Left lung (tissue), 10 donors: Measurements from ENCODE around the gene PNO1. TPM values are rescaled to one million over a fixed set of nuclear protein-coding genes. Genes with fewer than 3 reads are reported as not detected.
"Not testable (repeated sequence)": the region's sequence is repeated elsewhere in the genome, so short reads cannot be mapped to it uniquely, and the experiment has no call there.

Experiments
- ATAC-seq: fragments of 200-7000 bp; cut with Tn5 transposase; one replicate; pipeline ENCODE4 v1.9.1; 2020; ENCODE audit warnings: moderate library complexity
- DNase-seq, 4 donors: peaks; one replicate each; pipeline ENCODE4 v3.0.0-alpha.2; 2013 to 2020
- H3K27ac ChIP-seq, 2 donors: fragments of 200-600 bp; sonication (generic) in 1 of 2; one replicate each; pipeline versions ENCODE4 v1.5.0 to v1.8.0; 2020 to 2021
- H3K27me3 ChIP-seq, 2 donors: fragments of 200-600 bp; sonication (generic) in 1 of 2; one replicate each; pipeline versions ENCODE4 v1.5.0 to v1.8.0; 2020 to 2021
- H3K36me3 ChIP-seq, 2 donors: fragments of 200-600 bp; sonication (generic) in 1 of 2; one replicate each; pipeline versions ENCODE4 v1.5.0 to v1.8.0; 2020 to 2021
- H3K4me1 ChIP-seq, 2 donors: fragments of 200-600 bp; one replicate each; pipeline ENCODE4 v1.8.0; 2021
- H3K4me3 ChIP-seq, 2 donors: fragments of 200-600 bp; sonication (generic) in 1 of 2; one replicate each; pipeline versions ENCODE4 v1.5.0 to v1.8.0; 2020 to 2021; ENCODE audit warnings: mild to moderate bottlenecking in 1 of 2
- H3K9me3 ChIP-seq, 2 donors: fragments of 200-600 bp; sonication (generic) in 1 of 2; one replicate each; pipeline versions ENCODE4 v1.5.0 to v1.8.0; 2020 to 2021
- intact Hi-C, 2 donors: fragments of 100-400 bp; cut with DNase I; formaldehyde crosslinking; loops; one replicate each; pipeline versions ENCODE4 v1.11.2 to v1.14.2; 2022
- polyA plus RNA-seq, 6 donors: library from polyadenylated mRNA; unstranded; fragments of 120-200 nt; gene quantifications; one replicate each; pipeline ENCODE4 v1.2.1, GENCODE V29; 2013; ENCODE audit not compliant: insufficient read length in 6 of 6
- total RNA-seq, 2 donors: library from RNA; stranded (reverse); fragmentation: NEBNext Ultra II Directional; extraction: Animal tissue kit (Norgen Biotek cat#: 25700); gene quantifications; one replicate each; pipeline ENCODE4 v1.2.1, GENCODE V29; 2021
- TF ChIP-seq, protein P1 (sequence below), 2 donors: fragments of 200-600 bp; sonication (generic) in 1 of 2; IDR thresholded peaks; one replicate each; pipeline versions ENCODE4 v1.5.0 to v1.8.0; 2021; ENCODE audit warnings: antibody characterized with exemption in 2 of 2
- donor health status: DM: no; HTN: yes; CAD: no.
- donor health status: DM: no; HTN: no; CAD: no.

PNO1 gene
- total and polyA plus RNA-seq, 8 donors, result 9.4 to 17.7 (median 13.5) TPM

DNA sequence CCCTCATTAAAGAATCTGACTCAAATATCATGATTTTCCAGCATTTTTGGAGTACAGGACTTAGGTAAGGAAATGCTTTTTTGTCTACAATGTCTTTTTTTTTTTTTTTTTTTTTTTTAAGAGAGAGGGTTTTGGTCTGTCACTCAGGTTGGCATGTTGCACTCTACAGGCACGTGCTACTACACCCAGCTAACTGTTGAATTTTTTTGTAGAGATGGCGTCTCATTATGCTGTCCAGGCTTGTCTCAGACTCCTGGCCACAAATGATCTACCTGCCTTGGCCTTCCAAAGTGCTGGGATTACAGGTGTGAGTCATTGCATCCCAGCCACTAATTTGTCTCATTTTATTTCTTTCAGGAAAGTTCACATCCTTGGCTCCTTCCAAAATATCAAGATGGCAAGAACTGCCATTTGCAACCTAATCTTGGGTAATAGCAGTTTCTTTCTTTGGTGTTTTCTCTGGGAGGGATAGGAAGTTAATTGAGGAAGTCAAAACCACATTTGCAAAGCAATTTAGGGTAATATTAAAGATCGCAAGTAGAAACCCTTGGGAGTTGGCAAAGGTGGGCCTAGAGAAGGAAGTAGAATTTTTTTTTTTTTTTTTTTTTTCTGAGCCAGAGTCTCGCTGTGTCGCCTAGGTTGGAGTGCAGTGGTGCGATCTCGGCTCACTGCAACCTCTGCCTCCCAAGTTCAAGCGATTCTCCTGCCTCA, 15.5 kb downstream of the PNO1 start:
- no peak for DNase-seq
- Histone ChIP-seq H3K36me3 (peaks cover 0 to 59% of the 10 kb centered on the region in 2 donors), H3K4me3 (no peak overlapping the region), H3K27me3 (no peaks in the 10 kb centered on the region), H3K4me1 (peaks cover 0 to 15% of the 10 kb centered on the region in 2 donors), H3K9me3 (no peaks in the 10 kb centered on the region), H3K27ac (peak overlapping the region in 1 of 2 donors; percentile 50)
- intact Hi-C loops, result no loop called here
- no peak for ATAC-seq
- TF ChIP-seq, protein P1, sequence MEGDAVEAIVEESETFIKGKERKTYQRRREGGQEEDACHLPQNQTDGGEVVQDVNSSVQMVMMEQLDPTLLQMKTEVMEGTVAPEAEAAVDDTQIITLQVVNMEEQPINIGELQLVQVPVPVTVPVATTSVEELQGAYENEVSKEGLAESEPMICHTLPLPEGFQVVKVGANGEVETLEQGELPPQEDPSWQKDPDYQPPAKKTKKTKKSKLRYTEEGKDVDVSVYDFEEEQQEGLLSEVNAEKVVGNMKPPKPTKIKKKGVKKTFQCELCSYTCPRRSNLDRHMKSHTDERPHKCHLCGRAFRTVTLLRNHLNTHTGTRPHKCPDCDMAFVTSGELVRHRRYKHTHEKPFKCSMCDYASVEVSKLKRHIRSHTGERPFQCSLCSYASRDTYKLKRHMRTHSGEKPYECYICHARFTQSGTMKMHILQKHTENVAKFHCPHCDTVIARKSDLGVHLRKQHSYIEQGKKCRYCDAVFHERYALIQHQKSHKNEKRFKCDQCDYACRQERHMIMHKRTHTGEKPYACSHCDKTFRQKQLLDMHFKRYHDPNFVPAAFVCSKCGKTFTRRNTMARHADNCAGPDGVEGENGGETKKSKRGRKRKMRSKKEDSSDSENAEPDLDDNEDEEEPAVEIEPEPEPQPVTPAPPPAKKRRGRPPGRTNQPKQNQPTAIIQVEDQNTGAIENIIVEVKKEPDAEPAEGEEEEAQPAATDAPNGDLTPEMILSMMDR (IDR thresholded peaks at IDR 0.05), result no peak

DNA sequence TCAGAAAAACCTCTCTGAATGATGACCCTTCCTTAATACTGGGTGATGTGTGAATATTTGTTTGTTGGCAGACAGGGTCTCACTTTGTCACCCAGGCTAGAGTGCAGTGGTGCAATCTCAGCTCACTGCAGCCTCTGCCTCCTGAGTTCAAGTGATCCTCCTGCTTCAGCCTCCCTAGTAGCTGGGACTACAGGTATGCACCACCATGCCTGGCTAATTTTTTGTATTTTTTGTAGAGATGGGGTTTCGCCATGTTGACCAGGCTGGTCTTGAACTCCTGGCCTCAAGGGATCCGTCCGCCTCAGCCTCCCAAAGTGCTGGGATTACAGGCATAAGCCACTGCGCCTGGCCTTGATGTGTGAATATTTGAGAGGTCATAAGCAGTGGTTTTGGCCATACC, 17.5 kb downstream of the PNO1 start:
- intact Hi-C loops, H3K27me3 ChIP-seq: not testable (repeated sequence)
- H3K36me3 ChIP-seq, result peaks cover 0 to 67% of the 10 kb centered on the region in 2 donors

DNA sequence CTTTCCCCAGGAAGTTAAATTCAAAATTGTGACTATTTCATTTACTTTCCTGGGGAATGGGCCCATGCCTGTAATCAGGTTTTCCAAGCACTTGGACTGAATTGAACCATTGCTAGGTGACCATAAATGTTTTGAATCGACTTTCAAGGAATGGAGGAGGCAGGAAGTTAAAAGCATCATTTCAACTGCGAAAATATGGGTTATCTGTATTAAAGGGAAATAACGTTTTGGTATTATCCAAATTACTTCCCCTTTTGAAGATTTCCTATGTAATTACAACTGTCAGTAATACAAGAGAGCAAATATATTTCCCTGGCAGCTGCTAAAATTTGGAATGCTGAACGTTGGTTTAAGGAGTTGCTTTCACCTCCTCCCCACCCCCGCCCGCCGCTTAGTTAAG, 19.0 kb downstream of the PNO1 start:
- intact Hi-C loops, result no loop called here
- ATAC-seq, result no peak
- TF ChIP-seq, protein P1 (IDR thresholded peaks at IDR 0.05), result no peak

More for the DNA sequence above, 17.5 kb downstream of the PNO1 start:
- H3K4me1 ChIP-seq, result peaks cover 0 to 15% of the 10 kb centered on the region in 2 donors
- not testable (repeated sequence) for H3K27ac ChIP-seq, ATAC-seq, H3K9me3 ChIP-seq, DNase-seq, H3K4me3 ChIP-seq

DNA sequence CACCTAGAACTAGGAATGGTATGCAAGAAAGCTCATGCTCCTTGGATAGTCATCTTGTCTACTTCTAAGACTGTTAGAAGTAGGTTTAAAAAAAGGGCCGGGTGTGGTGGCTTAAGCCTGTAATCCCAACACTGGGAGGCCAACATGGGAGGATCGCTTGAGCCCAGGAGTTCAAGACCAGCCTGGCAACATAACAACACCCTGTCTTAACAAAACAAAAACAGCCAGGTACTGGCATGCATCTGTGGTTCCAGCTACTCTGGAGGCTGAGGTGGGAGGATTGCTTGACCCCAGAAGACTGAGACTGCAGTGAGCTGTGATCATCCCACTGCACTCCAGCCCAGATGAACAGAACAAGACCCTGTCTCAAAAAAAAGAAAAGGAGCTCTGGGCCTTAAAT, 19.9 kb downstream of the PNO1 start:
- no peaks in the 10 kb centered on the region for H3K27me3 ChIP-seq
- H3K4me3 ChIP-seq, result no peak overlapping the region
- peaks cover 0 to 15% of the 10 kb centered on the region in 2 donors for H3K4me1 ChIP-seq
- DNase-seq (no peak), ATAC-seq (no peak)
- peaks cover 0 to 66% of the 10 kb centered on the region in 2 donors for H3K36me3 ChIP-seq
- TF ChIP-seq, protein P1 (IDR thresholded peaks at IDR 0.05), result no peak
- no peaks in the 10 kb centered on the region for H3K9me3 ChIP-seq
- intact Hi-C loops, result no loop called here
- H3K27ac ChIP-seq, result no peak overlapping the region

More for the DNA sequence above, 19.0 kb downstream of the PNO1 start:
- no peak for DNase-seq
- peaks cover 0 to 67% of the 10 kb centered on the region in 2 donors for H3K36me3 ChIP-seq
- peaks cover 0 to 15% of the 10 kb centered on the region in 2 donors for H3K4me1 ChIP-seq
- H3K9me3 ChIP-seq, result no peaks in the 10 kb centered on the region
- H3K27me3 ChIP-seq, result no peaks in the 10 kb centered on the region
- no peak overlapping the region for H3K27ac ChIP-seq
- no peak overlapping the region for H3K4me3 ChIP-seq

DNA sequence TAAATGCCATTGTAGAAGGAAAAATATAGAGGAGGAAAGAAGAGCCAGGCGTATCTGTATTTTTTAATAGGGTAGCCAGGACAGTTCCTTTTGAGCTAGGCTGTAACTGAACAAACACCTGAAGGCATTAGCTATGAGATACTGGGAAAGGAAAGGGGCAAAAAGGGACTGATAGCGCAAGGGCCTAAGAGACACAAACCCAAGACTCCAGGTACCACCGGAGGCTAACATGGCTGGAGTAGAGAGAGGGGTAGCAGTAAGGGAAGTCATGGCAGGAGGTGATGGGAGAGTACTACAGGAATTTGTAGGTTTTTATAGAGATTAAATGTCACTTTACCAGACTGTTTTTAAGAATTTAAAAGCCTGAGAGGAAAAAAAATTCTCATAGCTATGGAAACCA, 20.7 kb downstream of the PNO1 start:
- TF ChIP-seq, protein P1 (IDR thresholded peaks at IDR 0.05), result no peak
- DNase-seq (no peak), ATAC-seq (no peak)
- H3K27me3 ChIP-seq, result no peaks in the 10 kb centered on the region
- intact Hi-C loops, result no loop called here
- H3K4me1 ChIP-seq, result peaks cover 0 to 15% of the 10 kb centered on the region in 2 donors
- H3K9me3 ChIP-seq, result no peaks in the 10 kb centered on the region
- H3K4me3 ChIP-seq, result no peak overlapping the region
- H3K36me3 ChIP-seq, result peaks cover 0 to 67% of the 10 kb centered on the region in 2 donors
- no peak overlapping the region for H3K27ac ChIP-seq
